GM23338 (cell line): ENCODE data around the gene PSMB8.

Experiments
- CREB1 ChIP-seq: fragments of 250-450 bp; sonication (Bioruptor Pico); IDR thresholded peaks from 2 replicates; pipeline ENCODE4 v1.5.0; 2020; ENCODE audit warnings: low read depth, mild to moderate bottlenecking, moderate library complexity
- CTCF ChIP-seq, 2 experiments: fragments of 200-600 bp in 1 of 2; sonication (generic) in 1 of 2; conservative IDR thresholded peaks; 2 replicates each; pipeline versions ENCODE4 v1.5.1 to v1.6.1; 2016 to 2017; ENCODE audit warnings: antibody characterized with exemption in 2 of 2, low read depth in 2 of 2, mild to moderate bottlenecking in 2 of 2, moderate library complexity in 1 of 2
- EZH2 ChIP-seq: fragments of 200-600 bp; sonication (generic); IDR thresholded peaks from one replicate; pipeline ENCODE4 v1.8.0; 2017; ENCODE audit warnings: antibody characterized with exemption, mild to moderate bottlenecking, low read depth; ENCODE audit not compliant: unreplicated experiment
- EZH2phosphoT487 ChIP-seq: fragments of 200-600 bp; sonication (generic); IDR thresholded peaks from one replicate; pipeline ENCODE4 v1.8.1; 2018; ENCODE audit warnings: antibody characterized with exemption; ENCODE audit not compliant: unreplicated experiment
- JUNB ChIP-seq: IDR thresholded peaks from one replicate; pipeline ENCODE4 v1.6.1; 2016; ENCODE audit warnings: antibody characterized with exemption; ENCODE audit not compliant: unreplicated experiment
- POLR2AphosphoS5 ChIP-seq: IDR thresholded peaks from 2 replicates; pipeline ENCODE4 v1.6.1; 2016; ENCODE audit warnings: antibody characterized with exemption, low read depth
- REST ChIP-seq: IDR thresholded peaks from one replicate; pipeline ENCODE4 v1.6.1; 2018; ENCODE audit warnings: antibody characterized with exemption; ENCODE audit not compliant: unreplicated experiment
- STAT1 ChIP-seq: IDR thresholded peaks from one replicate; pipeline ENCODE4 v1.6.1; 2016; ENCODE audit warnings: antibody characterized with exemption; ENCODE audit not compliant: unreplicated experiment
- ZNF114 ChIP-seq: fragments of 250-450 bp; sonication (Bioruptor Pico); IDR thresholded peaks from 2 replicates; pipeline ENCODE4 v1.5.0; 2020; ENCODE audit warnings: mild to moderate bottlenecking, moderate library complexity

DNA sequence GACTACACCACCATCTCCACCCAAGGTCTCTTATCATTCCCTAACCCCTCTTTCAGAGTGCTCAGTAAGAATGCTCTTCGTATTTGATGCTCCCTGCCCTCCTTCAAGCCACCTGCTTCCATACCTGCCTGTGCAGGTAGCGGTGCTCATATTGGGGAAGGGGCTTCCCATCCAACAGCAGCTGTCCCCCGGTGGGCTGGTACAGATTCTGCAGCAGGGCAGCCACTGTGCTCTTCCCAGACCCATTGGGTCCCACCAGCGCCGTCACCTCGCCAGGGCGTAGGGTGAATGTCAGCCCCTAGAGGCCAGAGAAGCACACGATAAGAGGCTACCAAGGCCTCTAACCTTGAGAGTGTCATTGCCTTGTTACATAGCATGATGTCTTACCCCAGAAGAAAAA is 3.9 kb upstream of the PSMB8 start:
- no peak for TF ChIP-seq CTCF (conservative IDR thresholded peaks at IDR 0.05; ENCODE audit: low read depth in 2 of 2)
- no peak for TF ChIP-seq EZH2
- no peak for TF ChIP-seq JUNB
- no peak for TF ChIP-seq EZH2phosphoT487
- no peak for TF ChIP-seq REST
- TF ChIP-seq POLR2AphosphoS5, result no peak
- TF ChIP-seq ZNF114 (CRISPR knock-in tag), result no peak
- no peak for TF ChIP-seq STAT1
- TF ChIP-seq CREB1 (CRISPR knock-in tag), result no peak
